ENCODE data around the gene SPTBN5. TPM values are rescaled to one million over a fixed set of nuclear protein-coding genes. Genes with fewer than 3 reads are reported as not detected.

The SPTBN5 gene
- total RNA-seq, 2 experiments from 2014 or later: 0.11 to 0.14 TPM

DNA sequence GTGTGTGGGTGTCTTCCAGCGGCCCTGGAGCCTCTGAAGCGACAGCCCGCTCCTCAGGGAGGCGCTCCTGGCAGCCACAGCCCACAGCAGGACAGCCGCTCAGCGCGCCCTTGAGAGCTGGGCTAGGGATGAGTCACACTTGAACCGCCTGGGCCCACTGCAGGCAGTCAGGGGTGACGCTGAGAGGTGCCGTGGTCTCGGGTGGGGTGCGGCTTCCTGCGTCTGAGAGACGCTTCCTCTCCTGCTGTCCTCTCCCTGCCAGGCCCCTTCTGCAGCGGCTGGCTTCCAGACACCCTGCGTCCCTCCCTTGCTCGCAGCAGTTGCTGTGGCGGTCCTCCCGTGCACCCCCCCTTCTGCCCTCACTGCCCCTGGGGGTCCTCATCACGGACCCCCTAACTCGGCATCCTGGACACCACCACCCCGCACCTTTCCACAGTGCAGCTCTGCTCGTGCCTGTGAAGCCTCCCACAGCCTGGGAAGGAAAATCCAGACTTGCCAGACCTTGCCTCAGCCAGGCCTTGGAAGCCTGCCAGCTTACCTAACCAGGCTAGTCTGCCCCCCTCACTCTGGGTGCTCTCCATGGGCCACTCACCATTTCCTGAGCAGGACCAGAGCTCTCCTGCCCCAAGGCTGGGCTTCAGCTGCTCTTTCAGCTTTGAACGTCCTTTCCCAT, 1.1 kb upstream of the SPTBN5 start:
- no peaks in the 10 kb centered on the region for H3K36me3 Mint-ChIP-seq (ENCODE audit: low read depth)
- no peaks in the 10 kb centered on the region for H3K9me3 Mint-ChIP-seq
- ChIA-PET CTCF (interaction anchor here (0.9 to 2.3 kb wide), 2 partner anchors 9 to 122 kb away, joined by 3 to 19 read pairs; no protein-coding TSS in a partner anchor), POLR2A (interaction anchor here (0.8 to 1.3 kb wide), 5 partner anchors 9 to 121 kb away, joined by 3 read pairs; partner anchors contain the start of gene MAPKBP1)
- intact Hi-C loops (cut with micrococcal nuclease): no loop called here
- H3K27me3 Mint-ChIP-seq: no peaks in the 10 kb centered on the region
- peak; percentile 89 for DNase-seq
- ATAC-seq: peak; percentile 99
- peak overlapping the region; percentile 38 for H3K4me3 Mint-ChIP-seq
- peaks cover 23% of the 10 kb centered on the region for H3K4me1 Mint-ChIP-seq (ENCODE audit: low read depth)
- H3K27ac Mint-ChIP-seq: peak overlapping the region; percentile 67
- TF ChIP-seq, protein P1, sequence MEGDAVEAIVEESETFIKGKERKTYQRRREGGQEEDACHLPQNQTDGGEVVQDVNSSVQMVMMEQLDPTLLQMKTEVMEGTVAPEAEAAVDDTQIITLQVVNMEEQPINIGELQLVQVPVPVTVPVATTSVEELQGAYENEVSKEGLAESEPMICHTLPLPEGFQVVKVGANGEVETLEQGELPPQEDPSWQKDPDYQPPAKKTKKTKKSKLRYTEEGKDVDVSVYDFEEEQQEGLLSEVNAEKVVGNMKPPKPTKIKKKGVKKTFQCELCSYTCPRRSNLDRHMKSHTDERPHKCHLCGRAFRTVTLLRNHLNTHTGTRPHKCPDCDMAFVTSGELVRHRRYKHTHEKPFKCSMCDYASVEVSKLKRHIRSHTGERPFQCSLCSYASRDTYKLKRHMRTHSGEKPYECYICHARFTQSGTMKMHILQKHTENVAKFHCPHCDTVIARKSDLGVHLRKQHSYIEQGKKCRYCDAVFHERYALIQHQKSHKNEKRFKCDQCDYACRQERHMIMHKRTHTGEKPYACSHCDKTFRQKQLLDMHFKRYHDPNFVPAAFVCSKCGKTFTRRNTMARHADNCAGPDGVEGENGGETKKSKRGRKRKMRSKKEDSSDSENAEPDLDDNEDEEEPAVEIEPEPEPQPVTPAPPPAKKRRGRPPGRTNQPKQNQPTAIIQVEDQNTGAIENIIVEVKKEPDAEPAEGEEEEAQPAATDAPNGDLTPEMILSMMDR (IDR thresholded peaks at IDR 0.05): no peak

DNA sequence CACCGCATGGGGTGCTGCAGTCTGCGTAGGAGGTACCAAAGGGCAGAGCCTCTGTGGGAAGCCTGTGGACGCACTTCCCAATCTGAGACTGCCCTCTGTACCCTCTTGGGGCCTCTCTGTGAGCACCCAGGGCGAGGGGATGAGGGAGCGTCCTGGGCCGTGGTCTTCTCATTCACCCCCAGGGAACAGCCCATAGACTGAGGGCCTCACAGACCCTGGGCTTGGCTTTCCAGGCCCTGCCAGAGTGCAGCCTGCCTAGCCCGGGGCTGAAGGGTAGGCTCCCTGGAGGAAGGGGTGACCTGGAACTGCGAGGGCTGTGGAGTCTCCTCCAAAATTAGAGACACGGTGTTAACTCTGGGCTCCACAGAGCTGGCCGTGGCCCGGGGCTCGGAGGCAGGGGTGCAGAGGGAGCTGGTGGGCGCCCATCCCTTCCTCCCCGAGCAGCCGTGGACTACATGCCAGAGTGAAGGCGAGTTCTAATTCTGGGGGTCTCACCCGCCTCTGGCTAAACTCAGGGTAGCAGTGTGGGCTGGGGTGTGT, 468 bp upstream of the SPTBN5 start:
- POLR2A ChIA-PET: interaction anchor here (1.0 to 1.3 kb wide), 3 partner anchors 9 to 121 kb away, joined by 3 read pairs; partner anchors contain the start of gene MAPKBP1
- Mint-ChIP-seq H3K4me3 (peak overlapping the region; percentile 38), H3K27ac (peak overlapping the region; percentile 67), H3K36me3 (ENCODE audit: low read depth) (no peaks in the 10 kb centered on the region), H3K4me1 (ENCODE audit: low read depth) (peaks cover 24% of the 10 kb centered on the region), H3K27me3 (no peaks in the 10 kb centered on the region), H3K9me3 (no peaks in the 10 kb centered on the region)
- DNase-seq (no peak), ATAC-seq (no peak)
- CTCF ChIA-PET: interaction anchor here (0.9 to 2.3 kb wide), 2 partner anchors 10 to 121 kb away, joined by 3 to 19 read pairs; no protein-coding TSS in a partner anchor
- intact Hi-C loops (cut with micrococcal nuclease): no loop called here
- TF ChIP-seq, protein P1 (IDR thresholded peaks at IDR 0.05): no peak

DNA sequence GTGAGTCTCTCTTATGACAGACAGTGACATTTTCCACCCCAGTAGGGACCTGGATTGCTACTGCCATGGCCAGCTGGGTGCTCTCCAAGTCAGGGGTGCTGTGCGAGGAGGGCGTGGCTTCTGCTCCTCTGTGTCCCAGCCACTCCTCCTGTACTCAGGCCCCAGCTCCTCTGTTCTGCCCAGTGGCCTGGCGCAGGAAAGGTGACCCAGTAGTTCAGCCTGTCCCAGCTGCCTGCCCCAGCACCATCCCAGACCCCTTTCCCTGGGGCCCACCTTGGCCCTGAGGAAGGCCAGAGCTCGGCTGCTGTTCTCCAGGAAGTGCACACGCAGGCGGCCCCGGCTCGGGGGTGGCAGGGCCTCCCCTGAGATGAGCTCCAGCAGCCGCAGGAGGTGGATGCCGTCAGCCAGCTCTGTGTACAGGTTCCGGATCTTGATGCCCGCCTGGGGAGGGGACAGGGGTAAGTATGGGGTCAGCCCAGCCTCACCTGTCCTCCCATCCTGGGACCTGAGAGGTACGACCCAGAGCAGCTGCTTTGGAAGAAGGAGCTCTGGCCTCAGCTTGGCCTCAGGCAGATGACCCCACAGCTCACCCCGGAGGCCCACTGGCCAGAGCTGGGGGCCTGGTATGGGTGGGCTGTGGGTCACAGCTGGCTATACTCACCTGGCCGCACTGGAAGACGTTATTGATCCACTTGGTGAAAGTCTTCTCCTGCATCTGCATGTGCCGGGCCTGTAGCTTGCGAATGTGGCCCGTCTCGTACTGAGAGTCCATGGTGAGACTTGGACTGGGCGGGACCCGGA, 1.0 kb downstream of the SPTBN5 start:
- Mint-ChIP-seq H3K4me1 (ENCODE audit: low read depth) (peaks cover 38% of the 10 kb centered on the region), H3K36me3 (ENCODE audit: low read depth) (no peaks in the 10 kb centered on the region), H3K4me3 (peak overlapping the region; percentile 36), H3K9me3 (no peaks in the 10 kb centered on the region), H3K27me3 (no peaks in the 10 kb centered on the region), H3K27ac (peak overlapping the region; percentile 64)
- TF ChIP-seq, protein P1 (IDR thresholded peaks at IDR 0.05): no peak
- intact Hi-C loops (cut with micrococcal nuclease): no loop called here
- DNase-seq (peak; percentile 33), ATAC-seq (no peak)
- ChIA-PET CTCF (interaction anchor here (1.2 to 1.8 kb wide), 5 partner anchors 12 to 335 kb away, joined by 3 to 8 read pairs (median 4); no protein-coding TSS in a partner anchor), POLR2A (interaction anchor here (1.0 to 1.5 kb wide), 3 partner anchors 10 to 78 kb away, joined by 3 to 4 read pairs (median 3); no protein-coding TSS in a partner anchor)

DNA sequence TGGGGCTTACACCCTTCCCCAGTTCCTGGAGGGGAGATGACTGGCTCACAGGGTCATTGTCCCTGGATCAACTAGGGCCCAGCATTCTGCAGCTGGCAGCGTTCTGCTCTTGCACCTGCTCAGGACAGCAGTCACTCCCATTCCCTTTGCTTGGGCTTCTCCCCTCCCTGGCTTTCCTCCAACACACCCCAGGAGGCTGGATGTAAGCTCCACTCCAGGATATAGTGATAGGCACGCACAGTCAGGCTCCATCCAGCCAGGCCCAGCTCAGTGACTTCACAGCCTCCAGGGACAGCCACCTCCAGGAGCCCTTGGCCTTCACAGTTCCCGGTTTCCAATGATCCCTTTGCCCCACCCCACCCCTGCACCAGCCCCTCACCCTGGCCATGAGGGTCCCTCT, 1.9 kb downstream of the SPTBN5 start:
- peaks cover 41% of the 10 kb centered on the region for H3K4me1 Mint-ChIP-seq (ENCODE audit: low read depth)
- POLR2A ChIA-PET: interaction anchor here (1.1 to 1.5 kb wide), 2 partner anchors 13 to 79 kb away, joined by 3 to 4 read pairs; no protein-coding TSS in a partner anchor
- CTCF ChIA-PET: interaction anchor here (1.2 to 1.8 kb wide), 3 partner anchors 13 to 334 kb away, joined by 3 to 8 read pairs (median 4); no protein-coding TSS in a partner anchor
- H3K27ac Mint-ChIP-seq: no peak overlapping the region
- H3K4me3 Mint-ChIP-seq: no peak overlapping the region
- no peaks in the 10 kb centered on the region for H3K9me3 Mint-ChIP-seq
- DNase-seq: no peak
- no peaks in the 10 kb centered on the region for H3K36me3 Mint-ChIP-seq (ENCODE audit: low read depth)
- intact Hi-C loops (cut with micrococcal nuclease): no loop called here
- no peak for ATAC-seq
- TF ChIP-seq, protein P1 (IDR thresholded peaks at IDR 0.05): no peak
- no peaks in the 10 kb centered on the region for H3K27me3 Mint-ChIP-seq
